Left hindlimb (tissue), 1 donor: Measurements from ENCODE around the gene CMTM6.
"Not testable (repeated sequence)": the region's sequence is repeated elsewhere in the genome, so short reads cannot be mapped to it uniquely, and the experiment has no call there.

Experiments used
- DNase-seq: peaks from one replicate; pipeline ENCODE4 v3.0.0-alpha.2; 2018

CMTM6 gene

GRCh38 chr3:32498992-32499391 is 3.7 kb downstream of the CMTM6 start:
- no peak for DNase-seq

- DNase-seq: no peak
These were observed 4.4 kb downstream of the CMTM6 start for GRCh38 chr3:32498252-32498651.

- DNase-seq: no peak
These were observed 7.0 kb downstream of the CMTM6 start for GRCh38 chr3:32495609-32496008.

- DNase-seq: no peak
These were observed 7.6 kb downstream of the CMTM6 start for GRCh38 chr3:32495085-32495484.

- no peak for DNase-seq
These were observed 8.9 kb downstream of the CMTM6 start for GRCh38 chr3:32493437-32494414.

- no peak for DNase-seq
These were observed 9.8 kb downstream of the CMTM6 start for GRCh38 chr3:32492684-32493436.

- DNase-seq: no peak
These were observed 14.1 kb downstream of the CMTM6 start for GRCh38 chr3:32488474-32489008.

GRCh38 chr3:32487781-32488473 is 14.7 kb downstream of the CMTM6 start:
- DNase-seq: no peak

GRCh38 chr3:32484436-32484835 is 18.2 kb downstream of the CMTM6 start:
- DNase-seq: no peak

GRCh38 chr3:32483772-32484171 is 18.9 kb downstream of the CMTM6 start:
- DNase-seq: no peak

- DNase-seq: no peak
These were observed 20.0 kb downstream of the CMTM6 start for GRCh38 chr3:32482693-32483092.

- DNase-seq: no peak
These were observed 20.6 kb downstream of the CMTM6 start for GRCh38 chr3:32481791-32482631.

GRCh38 chr3:32480604-32481003 is 22.0 kb downstream of the CMTM6 start:
- DNase-seq: no peak

GRCh38 chr3:32474201-32474600 is 28.5 kb downstream of the CMTM6 start:
- no peak for DNase-seq

- DNase-seq: not testable (repeated sequence)
These were observed 30.5 kb downstream of the CMTM6 start for GRCh38 chr3:32472151-32472550.

- no peak for DNase-seq
These were observed 31.4 kb downstream of the CMTM6 start for GRCh38 chr3:32471246-32471645.

- DNase-seq: no peak
These were observed 32.3 kb downstream of the CMTM6 start for GRCh38 chr3:32470362-32470761.

- no peak for DNase-seq
These were observed 33.3 kb downstream of the CMTM6 start for GRCh38 chr3:32469151-32469874.

- DNase-seq: peak; percentile 84
These were observed 35.1 kb downstream of the CMTM6 start for GRCh38 chr3:32467333-32468070.

- DNase-seq: not testable (repeated sequence)
These were observed 35.8 kb downstream of the CMTM6 start for GRCh38 chr3:32466808-32467207.

GRCh38 chr3:32464726-32465125 is 37.9 kb downstream of the CMTM6 start:
- DNase-seq: not testable (repeated sequence)
